HCT116 (cell line): Measurements from ENCODE around the gene TAAR6.

Experiments used
- CEBPB ChIP-seq: IDR thresholded peaks from 2 replicates; pipeline ENCODE4 v1.6.1; 2012; ENCODE audit warnings: low read depth
- CTCF ChIP-seq, 3 experiments: fragments of 200-600 bp in 1 of 3; sonication (generic) in 1 of 3; IDR thresholded peaks in 2 of 3; conservative IDR thresholded peaks in 1 of 3; 2 replicates each; pipeline ENCODE4 v1.5.1; 2012 to 2017; ENCODE audit warnings: low read depth in 2 of 3, low read length in 2 of 3, antibody characterized with exemption in 1 of 3, borderline replicate concordance in 1 of 3, control low read depth in 1 of 3, mild to moderate bottlenecking in 1 of 3, mixed read lengths in 1 of 3, mixed run types in 1 of 3, moderate library complexity in 1 of 3; ENCODE audit not compliant: insufficient read depth in 1 of 3
- RAD21 ChIP-seq: IDR thresholded peaks from 2 replicates; pipeline ENCODE4 v1.6.1; 2012; ENCODE audit warnings: low read depth, mild to moderate bottlenecking
- SIN3A ChIP-seq: IDR thresholded peaks from 2 replicates; pipeline ENCODE4 v1.6.1; 2012; ENCODE audit warnings: low read depth
- SP1 ChIP-seq: IDR thresholded peaks from 2 replicates; pipeline ENCODE4 v1.6.1; 2012; ENCODE audit warnings: low read depth
- SRF ChIP-seq: IDR thresholded peaks from 2 replicates; pipeline ENCODE4 v1.6.1; 2012; ENCODE audit warnings: low read depth
- YY1 ChIP-seq: IDR thresholded peaks from 2 replicates; pipeline ENCODE4 v1.6.1; 2011; ENCODE audit warnings: low read length, low read depth, moderate library complexity, mild to moderate bottlenecking; ENCODE audit not compliant: insufficient replicate concordance; ENCODE audit errors: extremely low read depth

- TF ChIP-seq YY1 (no peak), SRF (no peak), SIN3A (no peak), RAD21 (no peak), CTCF (IDR thresholded peaks at IDR 0.05 in 2 of 3, conservative IDR thresholded peaks at IDR 0.05 in 1 of 3; ENCODE audit: borderline replicate concordance in 1 of 3, insufficient read depth in 1 of 3, low read depth in 2 of 3, low read length in 2 of 3) (no peak), CEBPB (no peak), SP1 (no peak)
Measured at GRCh38 chr6:132566404-132566803, 3.7 kb upstream of the TAAR6 start.
